ENCODE data around the gene BMP3.

DNA sequence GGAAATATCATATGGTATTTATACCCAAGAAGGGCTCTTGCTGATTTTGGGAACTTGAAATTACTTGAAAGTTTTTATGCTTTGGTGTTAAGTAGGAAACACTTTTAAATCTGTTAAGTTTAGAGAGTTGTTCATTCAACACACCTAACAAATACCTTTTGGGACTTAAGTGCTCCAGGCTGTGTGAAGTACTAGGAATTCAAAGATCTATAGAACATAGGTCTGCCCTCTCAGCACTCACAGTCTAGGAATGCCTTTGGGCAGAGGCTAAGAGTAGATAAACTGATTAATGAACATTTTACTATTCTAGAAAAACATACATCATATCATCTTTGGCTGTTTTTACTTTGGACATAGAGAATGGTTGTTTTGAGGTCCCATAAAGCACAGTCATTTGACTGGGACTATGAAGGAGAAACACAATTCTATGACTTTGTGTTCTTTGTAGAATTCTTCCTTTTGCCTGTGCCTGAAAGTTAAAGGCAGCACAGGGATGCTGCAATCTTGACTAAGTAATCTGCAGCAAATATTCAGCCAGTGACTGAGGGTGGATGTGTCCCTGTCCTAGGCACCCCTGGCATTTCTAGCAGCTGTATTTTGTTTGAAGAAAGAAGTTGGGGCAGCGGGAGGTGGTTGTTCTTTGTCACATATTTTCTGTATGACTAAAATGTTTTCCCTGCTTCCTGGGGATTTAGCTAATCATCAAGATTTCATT lies 8.3 kb downstream of the BMP3 start:
- no peak for TF ChIP-seq EZH2phosphoT487 (IDR thresholded peaks at IDR 0.05; ENCODE audit: borderline replicate concordance, low read length)
- TF ChIP-seq, protein P1, sequence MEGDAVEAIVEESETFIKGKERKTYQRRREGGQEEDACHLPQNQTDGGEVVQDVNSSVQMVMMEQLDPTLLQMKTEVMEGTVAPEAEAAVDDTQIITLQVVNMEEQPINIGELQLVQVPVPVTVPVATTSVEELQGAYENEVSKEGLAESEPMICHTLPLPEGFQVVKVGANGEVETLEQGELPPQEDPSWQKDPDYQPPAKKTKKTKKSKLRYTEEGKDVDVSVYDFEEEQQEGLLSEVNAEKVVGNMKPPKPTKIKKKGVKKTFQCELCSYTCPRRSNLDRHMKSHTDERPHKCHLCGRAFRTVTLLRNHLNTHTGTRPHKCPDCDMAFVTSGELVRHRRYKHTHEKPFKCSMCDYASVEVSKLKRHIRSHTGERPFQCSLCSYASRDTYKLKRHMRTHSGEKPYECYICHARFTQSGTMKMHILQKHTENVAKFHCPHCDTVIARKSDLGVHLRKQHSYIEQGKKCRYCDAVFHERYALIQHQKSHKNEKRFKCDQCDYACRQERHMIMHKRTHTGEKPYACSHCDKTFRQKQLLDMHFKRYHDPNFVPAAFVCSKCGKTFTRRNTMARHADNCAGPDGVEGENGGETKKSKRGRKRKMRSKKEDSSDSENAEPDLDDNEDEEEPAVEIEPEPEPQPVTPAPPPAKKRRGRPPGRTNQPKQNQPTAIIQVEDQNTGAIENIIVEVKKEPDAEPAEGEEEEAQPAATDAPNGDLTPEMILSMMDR (IDR thresholded peaks at IDR 0.05; ENCODE audit: low read depth, low read length, poor library complexity, severe bottlenecking) = no peak
